ENCODE measurements around the gene CRTAP.

The CRTAP gene

GRCh38 chr3:33196538-33196937, 82.7 kb downstream of the CRTAP start:
- TF ChIP-seq SIN3A (IDR thresholded peaks at IDR 0.05; ENCODE audit: borderline replicate concordance, insufficient read depth, low read length) (no peak), REST (IDR thresholded peaks at IDR 0.05; ENCODE audit: insufficient read depth in 1 of 2, low read depth in 2 of 2, low read length in 2 of 2) (no peak)
